Measurements from ENCODE around the gene KCNQ5. TPM values are rescaled to one million over a fixed set of nuclear protein-coding genes. Genes with fewer than 3 reads are reported as not detected.

Gene KCNQ5
- total and polyA plus RNA-seq, 10 of the 15 experiments (the other 5 are each of a cell fraction or from before 2014, with no cell fraction given), result 0.60 to 16.2 (median 3.2) TPM

- Histone ChIP-seq H2AFZ (ENCODE audit: control insufficient read depth, low read depth, low read length) (no peak overlapping the region), H3K36me3 (ENCODE audit: control insufficient read depth in 2 of 2, insufficient read depth in 2 of 2, low read length in 1 of 2) (no peaks in the 10 kb centered on the region; a peak in 1 of 4 replicates), H3K9me3 (replicated peaks; ENCODE audit: control insufficient read depth, insufficient read depth, low read length) (no peaks in the 10 kb centered on the region), H3K79me2 (ENCODE audit: control insufficient read depth, insufficient read depth, low read length) (no peaks in the 10 kb centered on the region), H3K4me2 (ENCODE audit: control insufficient read depth, insufficient read depth) (no peak overlapping the region), H3K27me3 (replicated peaks in 1 of 2; ENCODE audit: control insufficient read depth in 2 of 2, insufficient read depth in 2 of 2, low read length in 1 of 2) (no peaks in the 10 kb centered on the region), H3K9ac (ENCODE audit: control insufficient read depth, insufficient read depth, low read length) (no peak overlapping the region), H4K20me1 (ENCODE audit: control insufficient read depth, insufficient read depth) (no peaks in the 10 kb centered on the region), H3K4me1 (ENCODE audit: control insufficient read depth, insufficient read depth, low read length) (no peaks in the 10 kb centered on the region), H3K4me3 (no peak overlapping the region), H3K27ac (ENCODE audit: control insufficient read depth, insufficient read depth) (no peak overlapping the region)
- DNase-seq (ENCODE audit: low read depth, low spot score) (no peak), FAIRE-seq (no peak), ATAC-seq (no peak)
- intact Hi-C loops (cut with micrococcal nuclease; ENCODE audit: unreplicated experiment), result no loop called here
- ChIA-PET RAD21 (ENCODE audit: unreplicated experiment) (no interaction called here), CTCF (no interaction called here), POLR2A (no interaction called here), SMC1A (ENCODE audit: uncharacterized antibody, unreplicated experiment) (no interaction called here)
- TF ChIP-seq TCF12 (IDR thresholded peaks at IDR 0.05; ENCODE audit: low read depth, low read length) (no peak), BMI1 (IDR thresholded peaks at IDR 0.05; ENCODE audit: borderline replicate concordance) (no peak), IKZF1 (conservative IDR thresholded peaks at IDR 0.05) (no peak), EED (IDR thresholded peaks at IDR 0.05; ENCODE audit: low read depth) (no peak), CEBPB (IDR thresholded peaks at IDR 0.05; ENCODE audit: borderline replicate concordance in 1 of 2, low read depth in 2 of 2, low read length in 2 of 2) (no peak), ESRRA (IDR thresholded peaks at IDR 0.05; ENCODE audit: low read length) (no peak), ZBTB40 (IDR thresholded peaks at IDR 0.05; ENCODE audit: borderline replicate concordance) (no peak), PML (IDR thresholded peaks at IDR 0.05; ENCODE audit: low read length) (no peak), SREBF2 (IDR thresholded peaks at IDR 0.05; ENCODE audit: low read length) (no peak), CBX3 (IDR thresholded peaks at IDR 0.05; ENCODE audit: borderline replicate concordance, low read depth) (no peak), HCFC1 (IDR thresholded peaks at IDR 0.05; ENCODE audit: low read length) (no peak), RB1 (IDR thresholded peaks at IDR 0.05; ENCODE audit: borderline replicate concordance) (no peak), HDAC6 (IDR thresholded peaks at IDR 0.05; ENCODE audit: unreplicated experiment) (no peak), SREBF1 (IDR thresholded peaks at IDR 0.05; ENCODE audit: low read length) (no peak), BCL11A (IDR thresholded peaks at IDR 0.05; ENCODE audit: low read depth, low read length) (no peak), BRCA1 (IDR thresholded peaks at IDR 0.05; ENCODE audit: low read depth, low read length) (no peak)
- WGBS (ENCODE audit: insufficient coverage, insufficient replicate concordance, low lambda C conversion rate, missing lambda C conversion rate), result 96% methylated on average over 8 of the region's 8 CpGs
- BruUV-seq (replicated peaks), result no TSS peak
- in situ Hi-C loops (cut with MboI), result no loop called here
Measured at GRCh38 chr6:72939004-72939403, 317.1 kb downstream of the KCNQ5 start.

All from GM12878 (cell line).